Tongue (tissue), 2 donors: ENCODE data around the gene CNTN1. TPM values are rescaled to one million over a fixed set of nuclear protein-coding genes. Genes with fewer than 3 reads are reported as not detected.
A peak's percentile ranks its signal among the peaks of the same experiment; 100 is the strongest.

Source experiments
- DNase-seq: peaks from one replicate; pipeline ENCODE4 v3.0.0-alpha.2; 2015
- total RNA-seq: library from RNA; depleted of rRNA; stranded (reverse); fragments of >200 nt; gene quantifications from one replicate; pipeline ENCODE4 v1.2.3, GENCODE V29; 2014

CNTN1 gene
- total RNA-seq, 1 donor from 2014 or later, result 35.4 TPM

DNA sequence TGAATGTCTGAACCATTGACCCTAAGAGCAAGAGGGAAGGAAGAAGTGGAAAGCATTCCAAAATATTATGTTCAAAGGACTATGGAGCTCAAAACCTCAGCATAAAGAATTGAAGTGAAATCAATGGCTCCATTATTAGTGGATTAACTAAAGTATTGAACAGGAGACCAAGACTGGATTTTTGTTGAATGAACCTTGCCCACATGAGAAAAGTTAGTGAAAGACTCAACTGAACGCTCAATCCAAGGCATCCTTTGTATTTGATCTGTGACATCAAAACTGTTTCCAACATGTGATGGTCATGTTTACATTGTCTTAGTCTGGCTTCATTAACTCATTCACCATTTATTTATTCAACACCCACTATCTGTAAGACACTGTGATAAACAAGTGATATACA, 161.0 kb downstream of the CNTN1 start:
- no peak for DNase-seq

DNA sequence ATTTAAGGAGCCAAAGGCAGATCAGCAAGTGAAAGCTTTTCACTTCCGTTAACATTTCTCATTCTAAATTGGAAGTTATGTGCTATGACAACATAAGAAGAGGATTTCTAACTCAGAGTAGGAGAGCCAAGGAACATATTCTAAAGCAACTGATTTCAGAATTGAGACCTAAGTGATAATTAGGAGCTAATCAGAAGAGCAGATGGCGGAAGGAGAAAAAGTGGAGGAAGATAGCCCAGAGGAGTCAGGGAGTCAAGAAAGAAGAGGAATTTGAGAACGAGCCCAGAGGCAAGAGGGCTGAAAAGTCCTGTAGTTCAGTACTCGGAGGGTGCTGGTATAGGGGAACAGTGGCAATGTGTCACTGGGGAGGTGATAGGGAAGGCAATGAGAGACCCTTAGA, 162.4 kb downstream of the CNTN1 start:
- no peak for DNase-seq

- DNase-seq, result no peak
Observed at GRCh38 chr12:40864891-40865290, 172.7 kb downstream of the CNTN1 start.

DNA sequence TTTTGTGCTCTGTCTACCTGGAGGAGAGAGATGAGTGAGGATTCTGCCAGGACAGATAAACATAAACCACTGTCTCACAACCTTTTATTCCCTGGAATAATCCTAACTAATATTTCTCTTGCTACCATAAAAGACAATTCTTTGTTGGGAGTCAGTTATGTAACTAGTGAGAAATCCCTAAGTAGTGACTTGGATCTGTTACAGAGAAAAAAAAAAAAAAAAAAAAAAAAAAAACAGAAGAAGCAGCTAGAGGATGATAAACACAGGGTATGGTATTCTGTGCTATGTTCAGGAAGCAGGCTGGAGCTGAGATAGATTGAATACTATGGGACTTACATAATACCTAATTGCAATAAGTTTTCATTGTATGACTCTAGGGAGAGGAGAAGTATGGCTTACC, 178.7 kb downstream of the CNTN1 start:
- DNase-seq, result no peak

GRCh38 chr12:40874868-40875267, 182.6 kb downstream of the CNTN1 start:
- DNase-seq, result no peak

GRCh38 chr12:40889329-40889728, 197.1 kb downstream of the CNTN1 start:
- no peak for DNase-seq

GRCh38 chr12:40892528-40892927, 200.3 kb downstream of the CNTN1 start:
- DNase-seq, result no peak

- no peak for DNase-seq
Observed at GRCh38 chr12:40898505-40898904, 206.3 kb downstream of the CNTN1 start.

- DNase-seq, result no peak
Observed at GRCh38 chr12:40903040-40903439, 210.8 kb downstream of the CNTN1 start.

GRCh38 chr12:40907115-40907527, 214.9 kb downstream of the CNTN1 start:
- no peak for DNase-seq

DNA sequence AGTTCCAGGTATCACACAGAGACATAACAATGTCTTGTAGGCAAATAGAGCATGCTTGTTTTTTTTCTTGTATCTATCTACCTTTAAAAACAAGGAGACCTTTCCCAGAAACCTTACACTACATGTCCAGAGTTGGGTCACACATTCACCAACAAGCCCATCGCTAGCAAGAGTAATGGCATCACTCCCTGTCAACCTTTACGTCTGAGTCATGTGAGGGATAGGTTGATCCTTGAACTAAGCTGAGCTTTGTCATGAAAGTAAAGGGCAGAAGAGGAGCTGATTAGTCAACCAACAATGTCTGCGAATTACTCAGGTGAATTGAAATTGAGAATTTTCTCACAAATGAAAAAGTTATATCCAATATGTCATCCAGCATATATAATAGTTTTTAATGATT, 219.4 kb downstream of the CNTN1 start:
- DNase-seq, result no peak

- no peak for DNase-seq
Observed at GRCh38 chr12:40915172-40915571, 222.9 kb downstream of the CNTN1 start.

DNA sequence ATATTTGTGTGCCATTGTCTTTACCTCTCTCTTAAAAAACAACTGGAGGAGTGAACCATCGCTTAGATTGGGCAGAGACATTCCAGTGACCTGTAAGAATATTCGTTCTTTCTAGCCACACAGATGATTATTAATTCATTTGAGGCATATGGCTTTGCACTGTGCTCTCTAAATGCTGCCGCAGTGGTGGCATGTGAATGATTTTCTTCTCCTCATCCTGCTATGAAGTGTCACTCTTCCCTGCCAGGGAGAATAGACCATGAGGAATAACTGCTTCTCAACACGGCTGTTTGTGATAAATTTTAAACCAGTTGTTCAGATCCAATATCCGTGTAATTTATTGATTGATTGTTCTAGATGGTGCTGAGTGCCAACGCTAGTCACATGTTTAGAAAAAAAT, 225.3 kb downstream of the CNTN1 start:
- no peak for DNase-seq

GRCh38 chr12:40921563-40922163, 229.4 kb downstream of the CNTN1 start:
- peak; percentile 52 for DNase-seq

DNA sequence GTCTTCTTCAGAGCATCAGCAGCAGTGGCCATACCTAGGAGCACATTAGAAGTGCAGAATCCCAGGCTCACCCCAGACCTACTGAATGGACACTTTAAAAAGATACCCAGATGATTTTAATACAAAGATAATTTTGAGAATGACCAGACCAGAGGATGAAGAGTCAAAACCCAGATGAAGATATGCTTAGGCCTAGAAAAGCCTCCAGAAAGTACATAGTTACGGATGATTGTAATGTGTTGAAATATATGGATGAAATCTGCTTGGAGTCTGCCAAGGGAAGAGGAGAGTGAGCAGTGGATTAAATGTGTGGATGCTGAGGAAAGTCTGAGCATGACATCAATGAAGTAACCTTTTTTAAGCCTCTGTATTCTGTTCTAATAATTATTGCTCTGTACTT, 245.7 kb downstream of the CNTN1 start:
- DNase-seq, result no peak

DNA sequence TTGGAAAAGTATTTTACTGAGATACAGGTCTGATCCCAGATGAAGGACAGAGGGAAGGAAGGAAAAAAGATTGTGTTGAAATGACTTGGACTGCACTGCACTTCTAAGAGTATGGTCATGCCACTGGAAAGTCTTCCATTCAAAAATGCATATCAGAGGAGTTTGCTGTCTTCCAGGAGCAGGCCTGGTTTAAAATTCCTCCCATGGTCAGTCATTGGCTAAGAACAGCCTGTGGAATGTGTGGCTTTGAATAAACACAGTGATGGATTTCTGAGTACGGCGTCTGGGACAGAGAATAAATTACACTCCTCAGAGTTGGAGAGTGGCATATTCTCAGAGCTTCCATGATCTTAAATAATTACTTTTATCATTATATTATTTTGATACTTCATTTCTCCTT, 250.1 kb downstream of the CNTN1 start:
- DNase-seq, result no peak

DNA sequence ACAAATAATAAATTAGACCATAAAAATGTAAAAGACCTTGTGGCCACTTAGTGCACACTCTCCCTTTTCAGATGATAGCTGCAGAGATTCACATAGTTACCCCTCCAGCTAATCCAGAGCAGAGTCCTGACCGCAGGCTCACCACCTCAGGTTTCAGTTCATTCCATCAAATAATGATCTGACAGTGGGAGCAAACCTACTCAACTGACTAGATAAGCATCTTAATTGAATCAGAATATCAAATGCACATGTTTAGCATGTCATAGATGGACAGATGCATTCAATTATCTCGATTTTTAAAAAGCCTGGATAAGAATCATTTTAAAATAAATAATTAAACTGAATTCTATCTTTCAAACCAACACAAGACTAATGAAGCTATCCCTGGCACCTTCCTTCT, 253.5 kb downstream of the CNTN1 start:
- DNase-seq, result no peak

GRCh38 chr12:40946612-40947194, 254.5 kb downstream of the CNTN1 start:
- DNase-seq, result peak; percentile 60

DNA sequence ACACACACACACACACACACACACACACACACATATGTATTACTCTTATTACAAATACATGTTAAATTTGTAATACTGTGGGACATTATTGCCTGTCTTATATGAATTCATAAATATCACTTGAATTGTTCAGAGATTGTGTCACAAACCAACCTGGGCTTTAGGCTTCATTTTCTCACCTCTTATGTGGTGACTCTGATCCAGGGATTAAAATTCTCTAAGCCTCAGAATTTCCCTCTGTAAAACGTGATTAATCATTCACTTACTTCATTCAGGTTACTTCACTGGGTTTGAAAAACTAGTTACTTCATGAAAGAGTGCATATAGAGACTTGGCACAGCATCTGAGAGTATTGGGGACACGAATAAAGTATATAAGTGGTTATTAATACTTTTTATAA, 255.6 kb downstream of the CNTN1 start:
- DNase-seq, result no peak

DNA sequence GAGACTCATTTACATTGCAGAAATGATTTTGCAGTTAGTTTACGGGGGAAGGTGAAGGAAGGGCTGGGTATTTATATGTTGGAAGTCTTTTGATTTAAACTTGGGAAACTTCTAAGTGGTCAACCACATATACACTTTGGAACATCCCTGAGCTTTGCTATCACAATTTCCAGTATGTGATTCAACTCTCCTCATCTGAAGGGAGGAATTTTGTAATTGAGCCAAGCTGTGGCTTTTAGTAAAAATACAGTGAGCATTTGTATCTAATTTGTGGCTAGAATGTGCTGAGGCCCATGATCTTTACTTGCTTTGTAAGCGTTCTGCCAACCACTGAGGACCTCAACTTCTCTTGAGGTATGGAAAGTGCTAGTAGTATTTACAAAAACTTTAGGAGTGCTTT, 260.8 kb downstream of the CNTN1 start:
- peak; percentile 2 for DNase-seq

- no peak for DNase-seq
Observed at GRCh38 chr12:40957417-40957816, 265.2 kb downstream of the CNTN1 start.

GRCh38 chr12:40959041-40959440, 266.8 kb downstream of the CNTN1 start:
- DNase-seq, result no peak

DNA sequence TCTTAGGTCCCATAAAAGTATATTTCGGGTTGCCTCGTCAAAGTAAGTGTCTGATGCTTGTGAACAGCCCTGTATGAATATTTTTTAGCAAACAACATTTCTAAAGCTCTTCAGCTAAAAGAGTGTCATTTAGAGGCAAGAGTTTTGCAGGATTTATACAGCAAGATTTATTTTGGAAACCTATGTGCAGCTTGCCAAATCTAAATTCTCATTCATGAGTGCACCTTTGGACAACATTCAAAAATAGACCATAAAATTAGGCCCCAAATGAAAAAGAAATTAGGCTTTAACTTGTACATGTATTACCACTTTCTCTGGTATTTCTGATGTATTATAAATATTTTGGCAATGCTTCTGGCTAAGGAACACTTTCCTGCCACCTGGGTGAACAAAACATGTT, 271.5 kb downstream of the CNTN1 start:
- peak; percentile 3 for DNase-seq

DNA sequence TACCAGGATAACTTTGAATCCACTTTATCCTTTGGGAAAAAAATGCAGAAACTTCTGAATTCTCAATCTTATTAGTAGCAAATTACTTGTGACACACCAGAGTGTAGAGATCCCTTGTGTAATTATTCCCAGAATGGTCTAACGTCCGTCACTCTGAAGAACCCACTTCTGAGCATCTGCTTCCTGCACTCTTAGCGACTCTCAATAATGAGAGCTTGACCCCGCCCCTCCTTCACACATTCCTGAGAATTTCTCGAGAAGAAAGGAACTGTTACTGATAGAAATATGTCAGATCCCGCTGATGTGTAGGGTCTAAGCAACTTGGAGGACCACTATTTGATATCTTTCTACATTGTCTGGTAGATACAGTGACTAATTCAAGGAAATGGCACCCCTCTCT, 277.6 kb downstream of the CNTN1 start:
- no peak for DNase-seq
